T-helper 17 cell (primary cell): Measurements from ENCODE around the gene REG1B. TPM values are rescaled to one million over a fixed set of nuclear protein-coding genes. Genes with fewer than 3 reads are reported as not detected.

Experiments
- ATAC-seq: fragments of 150-1000 bp; cut with Tn5 transposase; 2 replicates; pipeline ENCODE4 v1.10.0; 2021; ENCODE audit warnings: mild to moderate bottlenecking, moderate library complexity
- DNase-seq, 3 donors: peaks; one replicate each; pipeline versions ENCODE4 v3.0.0 to v3.0.0-alpha.2; 2020 to 2021
- H3K9me3 ChIP-seq: one replicate; pipeline ENCODE4 v1.7.0; 2013; ENCODE audit warnings: low read length, mild to moderate bottlenecking; ENCODE audit not compliant: control insufficient read depth, poor library complexity, severe bottlenecking
- H3K27ac Mint-ChIP-seq: one replicate; pipeline ENCODE4 v1.8.0; 2022; ENCODE audit warnings: mild to moderate bottlenecking, moderate library complexity, mixed read lengths
- H3K27me3 Mint-ChIP-seq: one replicate; pipeline ENCODE4 v1.8.0; 2022; ENCODE audit warnings: mixed read lengths
- H3K36me3 Mint-ChIP-seq: one replicate; pipeline ENCODE4 v1.8.0; 2022; ENCODE audit warnings: low read depth, mixed read lengths
- H3K4me1 Mint-ChIP-seq: one replicate; pipeline ENCODE4 v1.8.0; 2022; ENCODE audit warnings: mild to moderate bottlenecking, mixed read lengths
- H3K4me3 Mint-ChIP-seq: one replicate; pipeline ENCODE4 v1.8.0; 2022; ENCODE audit warnings: mild to moderate bottlenecking, moderate library complexity, mixed read lengths
- total RNA-seq, 4 donors: library from RNA in 2 of 4; stranded (reverse) in 2 of 4; gene quantifications; one replicate each; pipeline ENCODE4 v1.2.3 and lab custom pipeline; 2022 to 2026

REG1B gene
- total RNA-seq, 2 donors from 2014 or later: not detected

GRCh38 chr2:79105259-79105658 lies 17.5 kb upstream of the REG1B start:
- Mint-ChIP-seq H3K4me1 (no peaks in the 10 kb centered on the region), H3K27ac (no peak overlapping the region), H3K4me3 (no peak overlapping the region), H3K27me3 (no peaks in the 10 kb centered on the region), H3K36me3 (no peaks in the 10 kb centered on the region)
- ATAC-seq (no peak), DNase-seq (no peak)
- H3K9me3 ChIP-seq: no peaks in the 10 kb centered on the region

GRCh38 chr2:79103214-79103613 lies 15.4 kb upstream of the REG1B start:
- DNase-seq (no peak), ATAC-seq (no peak)
- H3K36me3 Mint-ChIP-seq: no peaks in the 10 kb centered on the region
- H3K27me3 Mint-ChIP-seq: no peaks in the 10 kb centered on the region
- H3K9me3 ChIP-seq: no peaks in the 10 kb centered on the region
- H3K27ac Mint-ChIP-seq: no peak overlapping the region
- no peak overlapping the region for H3K4me3 Mint-ChIP-seq
- H3K4me1 Mint-ChIP-seq: no peaks in the 10 kb centered on the region

GRCh38 chr2:79101024-79101423 lies 13.2 kb upstream of the REG1B start:
- DNase-seq (no peak), ATAC-seq (no peak)
- no peaks in the 10 kb centered on the region for H3K9me3 ChIP-seq
- H3K4me1 Mint-ChIP-seq: no peaks in the 10 kb centered on the region
- H3K27ac Mint-ChIP-seq: no peak overlapping the region
- no peaks in the 10 kb centered on the region for H3K27me3 Mint-ChIP-seq
- H3K36me3 Mint-ChIP-seq: no peaks in the 10 kb centered on the region
- no peak overlapping the region for H3K4me3 Mint-ChIP-seq

GRCh38 chr2:79100285-79100684 lies 12.5 kb upstream of the REG1B start:
- Mint-ChIP-seq H3K4me1 (no peaks in the 10 kb centered on the region), H3K27me3 (no peaks in the 10 kb centered on the region), H3K4me3 (no peak overlapping the region), H3K36me3 (no peaks in the 10 kb centered on the region), H3K27ac (no peak overlapping the region)
- H3K9me3 ChIP-seq: no peaks in the 10 kb centered on the region
- DNase-seq (no peak), ATAC-seq (no peak)

GRCh38 chr2:79099140-79099686 lies 11.4 kb upstream of the REG1B start:
- H3K36me3 Mint-ChIP-seq: no peaks in the 10 kb centered on the region
- H3K27me3 Mint-ChIP-seq: no peaks in the 10 kb centered on the region
- no peaks in the 10 kb centered on the region for H3K4me1 Mint-ChIP-seq
- H3K9me3 ChIP-seq: no peaks in the 10 kb centered on the region
- DNase-seq (no peak), ATAC-seq (no peak)
- no peak overlapping the region for H3K27ac Mint-ChIP-seq
- no peak overlapping the region for H3K4me3 Mint-ChIP-seq

- no peaks in the 10 kb centered on the region for H3K9me3 ChIP-seq
- no peak for ATAC-seq
- no peaks in the 10 kb centered on the region for H3K36me3 Mint-ChIP-seq
- DNase-seq: no peak
- no peak overlapping the region for H3K27ac Mint-ChIP-seq
- no peaks in the 10 kb centered on the region for H3K4me1 Mint-ChIP-seq
- H3K27me3 Mint-ChIP-seq: no peaks in the 10 kb centered on the region
- no peak overlapping the region for H3K4me3 Mint-ChIP-seq
Measured at GRCh38 chr2:79097843-79098242, 10.1 kb upstream of the REG1B start.

GRCh38 chr2:79090693-79091092 lies 2.9 kb upstream of the REG1B start:
- Mint-ChIP-seq H3K4me1 (no peaks in the 10 kb centered on the region), H3K4me3 (no peak overlapping the region), H3K27me3 (no peaks in the 10 kb centered on the region), H3K36me3 (no peaks in the 10 kb centered on the region), H3K27ac (no peak overlapping the region)
- no peaks in the 10 kb centered on the region for H3K9me3 ChIP-seq
- DNase-seq: no peak
- ATAC-seq: no peak

GRCh38 chr2:79086255-79086654 lies 1.5 kb downstream of the REG1B start:
- Mint-ChIP-seq H3K4me1 (no peaks in the 10 kb centered on the region), H3K4me3 (no peak overlapping the region), H3K27me3 (no peaks in the 10 kb centered on the region), H3K27ac (no peak overlapping the region), H3K36me3 (no peaks in the 10 kb centered on the region)
- DNase-seq (no peak), ATAC-seq (no peak)
- no peaks in the 10 kb centered on the region for H3K9me3 ChIP-seq

GRCh38 chr2:79085382-79085781 lies 2.4 kb downstream of the REG1B start:
- H3K9me3 ChIP-seq: no peaks in the 10 kb centered on the region
- DNase-seq: no peak
- Mint-ChIP-seq H3K27ac (no peak overlapping the region), H3K27me3 (no peaks in the 10 kb centered on the region), H3K4me3 (no peak overlapping the region), H3K36me3 (no peaks in the 10 kb centered on the region), H3K4me1 (no peaks in the 10 kb centered on the region)
- ATAC-seq: no peak

- DNase-seq (no peak), ATAC-seq (no peak)
- no peaks in the 10 kb centered on the region for H3K9me3 ChIP-seq
- no peaks in the 10 kb centered on the region for H3K27me3 Mint-ChIP-seq
- H3K36me3 Mint-ChIP-seq: no peaks in the 10 kb centered on the region
- H3K4me1 Mint-ChIP-seq: no peaks in the 10 kb centered on the region
- no peak overlapping the region for H3K27ac Mint-ChIP-seq
- H3K4me3 Mint-ChIP-seq: no peak overlapping the region
Measured at GRCh38 chr2:79084495-79085135, 3.2 kb downstream of the REG1B start.

GRCh38 chr2:79083597-79084251 lies 4.1 kb downstream of the REG1B start:
- no peaks in the 10 kb centered on the region for H3K27me3 Mint-ChIP-seq
- no peak overlapping the region for H3K4me3 Mint-ChIP-seq
- no peak overlapping the region for H3K27ac Mint-ChIP-seq
- H3K36me3 Mint-ChIP-seq: no peaks in the 10 kb centered on the region
- ATAC-seq: no peak
- H3K4me1 Mint-ChIP-seq: no peaks in the 10 kb centered on the region
- H3K9me3 ChIP-seq: no peaks in the 10 kb centered on the region
- no peak for DNase-seq

GRCh38 chr2:79082987-79083386 lies 4.8 kb downstream of the REG1B start:
- no peaks in the 10 kb centered on the region for H3K9me3 ChIP-seq
- Mint-ChIP-seq H3K27ac (no peak overlapping the region), H3K4me1 (no peaks in the 10 kb centered on the region), H3K27me3 (no peaks in the 10 kb centered on the region), H3K36me3 (no peaks in the 10 kb centered on the region), H3K4me3 (no peak overlapping the region)
- no peak for ATAC-seq
- no peak for DNase-seq

GRCh38 chr2:79071078-79071477 lies 16.7 kb downstream of the REG1B start:
- no peak for ATAC-seq
- H3K27ac Mint-ChIP-seq: no peak overlapping the region
- no peak overlapping the region for H3K4me3 Mint-ChIP-seq
- no peak for DNase-seq
- H3K27me3 Mint-ChIP-seq: no peaks in the 10 kb centered on the region
- H3K4me1 Mint-ChIP-seq: no peaks in the 10 kb centered on the region
- H3K9me3 ChIP-seq: no peaks in the 10 kb centered on the region
- H3K36me3 Mint-ChIP-seq: no peaks in the 10 kb centered on the region

GRCh38 chr2:79065201-79065600 lies 22.6 kb downstream of the REG1B start:
- DNase-seq (no peak), ATAC-seq (no peak)
- Mint-ChIP-seq H3K27ac (no peak overlapping the region), H3K4me3 (no peak overlapping the region), H3K36me3 (no peaks in the 10 kb centered on the region), H3K27me3 (no peaks in the 10 kb centered on the region), H3K4me1 (no peaks in the 10 kb centered on the region)
- H3K9me3 ChIP-seq: no peaks in the 10 kb centered on the region
